HL-60 (cell line): Measurements from ENCODE around the gene UTF1.

ENCODE experiments used
- POLR2AphosphoS5 ChIP-seq: IDR thresholded peaks from 2 replicates; pipeline ENCODE4 v1.6.1; 2012; ENCODE audit warnings: low read depth
- TF ChIP-seq, protein P1 (sequence below): IDR thresholded peaks from one replicate; pipeline ENCODE4 v1.5.1; 2011; ENCODE audit warnings: low read length, control low read depth, inconsistent platforms; ENCODE audit not compliant: insufficient read depth
- TF ChIP-seq, protein P2 (sequence below): IDR thresholded peaks from 2 replicates; pipeline ENCODE4 v1.6.1; 2012; ENCODE audit warnings: low read depth; ENCODE audit not compliant: insufficient replicate concordance

DNA sequence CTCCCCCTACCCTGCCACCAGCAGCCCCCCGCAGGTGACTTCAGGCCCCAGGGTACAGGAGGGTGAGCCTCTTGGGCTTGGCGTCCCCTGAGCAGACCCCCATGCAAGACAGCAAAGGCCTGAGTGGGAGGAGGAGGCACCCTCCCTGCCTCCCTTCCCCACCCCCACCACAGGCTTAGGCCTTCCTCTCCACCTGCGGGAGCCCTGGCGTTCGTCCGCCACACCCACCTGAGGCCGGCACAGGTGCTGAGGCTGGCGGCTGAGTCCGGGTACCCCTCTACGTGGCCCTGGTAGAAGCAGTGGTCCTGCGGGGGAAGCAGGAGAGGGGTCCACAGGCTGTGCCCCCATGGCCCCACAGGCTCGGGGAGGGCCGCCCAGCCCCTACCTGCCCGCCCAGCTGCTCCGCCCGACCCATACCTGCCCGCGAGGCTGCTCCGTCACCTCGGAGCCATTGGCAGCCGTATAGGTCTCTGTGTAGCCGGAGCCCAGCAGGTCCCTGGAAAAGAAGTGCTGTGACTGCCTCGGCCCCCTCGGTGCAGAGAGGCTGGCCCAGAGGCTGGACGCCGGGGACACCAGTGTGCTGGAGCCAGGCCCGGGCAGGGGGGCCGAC lies 43.6 kb downstream of the UTF1 start:
- TF ChIP-seq POLR2AphosphoS5: no peak
- TF ChIP-seq, protein P1, sequence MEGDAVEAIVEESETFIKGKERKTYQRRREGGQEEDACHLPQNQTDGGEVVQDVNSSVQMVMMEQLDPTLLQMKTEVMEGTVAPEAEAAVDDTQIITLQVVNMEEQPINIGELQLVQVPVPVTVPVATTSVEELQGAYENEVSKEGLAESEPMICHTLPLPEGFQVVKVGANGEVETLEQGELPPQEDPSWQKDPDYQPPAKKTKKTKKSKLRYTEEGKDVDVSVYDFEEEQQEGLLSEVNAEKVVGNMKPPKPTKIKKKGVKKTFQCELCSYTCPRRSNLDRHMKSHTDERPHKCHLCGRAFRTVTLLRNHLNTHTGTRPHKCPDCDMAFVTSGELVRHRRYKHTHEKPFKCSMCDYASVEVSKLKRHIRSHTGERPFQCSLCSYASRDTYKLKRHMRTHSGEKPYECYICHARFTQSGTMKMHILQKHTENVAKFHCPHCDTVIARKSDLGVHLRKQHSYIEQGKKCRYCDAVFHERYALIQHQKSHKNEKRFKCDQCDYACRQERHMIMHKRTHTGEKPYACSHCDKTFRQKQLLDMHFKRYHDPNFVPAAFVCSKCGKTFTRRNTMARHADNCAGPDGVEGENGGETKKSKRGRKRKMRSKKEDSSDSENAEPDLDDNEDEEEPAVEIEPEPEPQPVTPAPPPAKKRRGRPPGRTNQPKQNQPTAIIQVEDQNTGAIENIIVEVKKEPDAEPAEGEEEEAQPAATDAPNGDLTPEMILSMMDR: no peak
- TF ChIP-seq, protein P2, sequence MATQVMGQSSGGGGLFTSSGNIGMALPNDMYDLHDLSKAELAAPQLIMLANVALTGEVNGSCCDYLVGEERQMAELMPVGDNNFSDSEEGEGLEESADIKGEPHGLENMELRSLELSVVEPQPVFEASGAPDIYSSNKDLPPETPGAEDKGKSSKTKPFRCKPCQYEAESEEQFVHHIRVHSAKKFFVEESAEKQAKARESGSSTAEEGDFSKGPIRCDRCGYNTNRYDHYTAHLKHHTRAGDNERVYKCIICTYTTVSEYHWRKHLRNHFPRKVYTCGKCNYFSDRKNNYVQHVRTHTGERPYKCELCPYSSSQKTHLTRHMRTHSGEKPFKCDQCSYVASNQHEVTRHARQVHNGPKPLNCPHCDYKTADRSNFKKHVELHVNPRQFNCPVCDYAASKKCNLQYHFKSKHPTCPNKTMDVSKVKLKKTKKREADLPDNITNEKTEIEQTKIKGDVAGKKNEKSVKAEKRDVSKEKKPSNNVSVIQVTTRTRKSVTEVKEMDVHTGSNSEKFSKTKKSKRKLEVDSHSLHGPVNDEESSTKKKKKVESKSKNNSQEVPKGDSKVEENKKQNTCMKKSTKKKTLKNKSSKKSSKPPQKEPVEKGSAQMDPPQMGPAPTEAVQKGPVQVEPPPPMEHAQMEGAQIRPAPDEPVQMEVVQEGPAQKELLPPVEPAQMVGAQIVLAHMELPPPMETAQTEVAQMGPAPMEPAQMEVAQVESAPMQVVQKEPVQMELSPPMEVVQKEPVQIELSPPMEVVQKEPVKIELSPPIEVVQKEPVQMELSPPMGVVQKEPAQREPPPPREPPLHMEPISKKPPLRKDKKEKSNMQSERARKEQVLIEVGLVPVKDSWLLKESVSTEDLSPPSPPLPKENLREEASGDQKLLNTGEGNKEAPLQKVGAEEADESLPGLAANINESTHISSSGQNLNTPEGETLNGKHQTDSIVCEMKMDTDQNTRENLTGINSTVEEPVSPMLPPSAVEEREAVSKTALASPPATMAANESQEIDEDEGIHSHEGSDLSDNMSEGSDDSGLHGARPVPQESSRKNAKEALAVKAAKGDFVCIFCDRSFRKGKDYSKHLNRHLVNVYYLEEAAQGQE: no peak
